ENCODE measurements around the gene TMX4. TPM values are rescaled to one million over a fixed set of nuclear protein-coding genes. Genes with fewer than 3 reads are reported as not detected.

TMX4 gene
- polyA plus RNA-seq, 1 donor (not counting 4 experiments of a cell fraction or from before 2014, with no cell fraction given) = 5.9 TPM

DNA sequence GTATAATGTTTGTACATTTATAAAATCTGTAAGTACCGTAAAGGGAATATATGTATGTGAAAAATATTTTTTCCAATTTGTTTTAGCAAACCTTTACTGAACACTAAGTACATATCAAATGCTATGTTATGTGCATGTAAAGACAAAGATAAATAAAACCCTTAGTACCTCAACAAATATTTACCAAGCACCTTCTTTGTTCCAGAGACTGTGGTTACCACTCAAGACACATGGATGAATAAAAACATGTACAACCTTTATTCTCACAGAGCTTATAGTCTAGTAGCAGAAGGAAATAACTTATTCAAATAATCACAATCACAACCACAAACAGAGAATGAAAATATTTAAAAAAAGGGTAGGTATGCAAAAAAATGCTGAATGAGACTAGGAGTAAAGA, 17.5 kb downstream of the TMX4 start:
- no peak overlapping the region for H3K27ac ChIP-seq (ENCODE audit: control insufficient read depth, insufficient read depth, low read length)
- TF ChIP-seq, protein P1, sequence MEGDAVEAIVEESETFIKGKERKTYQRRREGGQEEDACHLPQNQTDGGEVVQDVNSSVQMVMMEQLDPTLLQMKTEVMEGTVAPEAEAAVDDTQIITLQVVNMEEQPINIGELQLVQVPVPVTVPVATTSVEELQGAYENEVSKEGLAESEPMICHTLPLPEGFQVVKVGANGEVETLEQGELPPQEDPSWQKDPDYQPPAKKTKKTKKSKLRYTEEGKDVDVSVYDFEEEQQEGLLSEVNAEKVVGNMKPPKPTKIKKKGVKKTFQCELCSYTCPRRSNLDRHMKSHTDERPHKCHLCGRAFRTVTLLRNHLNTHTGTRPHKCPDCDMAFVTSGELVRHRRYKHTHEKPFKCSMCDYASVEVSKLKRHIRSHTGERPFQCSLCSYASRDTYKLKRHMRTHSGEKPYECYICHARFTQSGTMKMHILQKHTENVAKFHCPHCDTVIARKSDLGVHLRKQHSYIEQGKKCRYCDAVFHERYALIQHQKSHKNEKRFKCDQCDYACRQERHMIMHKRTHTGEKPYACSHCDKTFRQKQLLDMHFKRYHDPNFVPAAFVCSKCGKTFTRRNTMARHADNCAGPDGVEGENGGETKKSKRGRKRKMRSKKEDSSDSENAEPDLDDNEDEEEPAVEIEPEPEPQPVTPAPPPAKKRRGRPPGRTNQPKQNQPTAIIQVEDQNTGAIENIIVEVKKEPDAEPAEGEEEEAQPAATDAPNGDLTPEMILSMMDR (optimal IDR thresholded peaks at IDR 0.05 in 1 of 3, IDR thresholded peaks at IDR 0.05 in 1 of 3, conservative IDR thresholded peaks at IDR 0.05 in 1 of 3; ENCODE audit: extremely low read depth in 1 of 3, insufficient read depth in 2 of 3, low read length in 3 of 3) = no peak
- TF ChIP-seq EZH2 (IDR thresholded peaks at IDR 0.05; ENCODE audit: low read length) = no peak
- H3K4me2 ChIP-seq (ENCODE audit: control insufficient read depth, extremely low read depth, insufficient read depth, low read depth, low read length) = no peak overlapping the region
- no peak overlapping the region for H2AFZ ChIP-seq (ENCODE audit: control insufficient read depth, low read length)
- FAIRE-seq (no peak), DNase-seq (ENCODE audit: low read depth, low spot score) (no peak)
- no peaks in the 10 kb centered on the region for H3K9me3 ChIP-seq (ENCODE audit: control insufficient read depth, low read depth, low read length)
- no peaks in the 10 kb centered on the region for H3K4me1 ChIP-seq (ENCODE audit: control insufficient read depth, extremely low read depth, insufficient read depth, low read length)
- H3K9ac ChIP-seq (ENCODE audit: control insufficient read depth, extremely low read depth, insufficient read depth, low read length) = no peak overlapping the region
- no peaks in the 10 kb centered on the region for H3K27me3 ChIP-seq (ENCODE audit: control insufficient read depth, extremely low read depth, insufficient read depth, low read length)
- H3K9me1 ChIP-seq (ENCODE audit: control insufficient read depth, extremely low read depth, insufficient read depth, low read length) = no peaks in the 10 kb centered on the region
- no peaks in the 10 kb centered on the region for H3K79me2 ChIP-seq (ENCODE audit: control insufficient read depth, insufficient read depth, low read length)
- no peaks in the 10 kb centered on the region for H3K36me3 ChIP-seq (ENCODE audit: control insufficient read depth in 2 of 2, extremely low read depth in 1 of 2, insufficient read depth in 2 of 2, low read length in 2 of 2)
- no peaks in the 10 kb centered on the region for H4K20me1 ChIP-seq (ENCODE audit: control insufficient read depth, extremely low read depth, insufficient read depth, low read length)
- no peak overlapping the region for H3K4me3 ChIP-seq (ENCODE audit: control insufficient read depth in 2 of 3, extremely low read depth in 1 of 3, insufficient read depth in 2 of 3, low read depth in 1 of 3, low read length in 3 of 3)
- dilution Hi-C loops (cut with MboI; ENCODE audit: extremely low pct_ligation_motif_present, low sequenced_read_pairs) = no loop called here

DNA sequence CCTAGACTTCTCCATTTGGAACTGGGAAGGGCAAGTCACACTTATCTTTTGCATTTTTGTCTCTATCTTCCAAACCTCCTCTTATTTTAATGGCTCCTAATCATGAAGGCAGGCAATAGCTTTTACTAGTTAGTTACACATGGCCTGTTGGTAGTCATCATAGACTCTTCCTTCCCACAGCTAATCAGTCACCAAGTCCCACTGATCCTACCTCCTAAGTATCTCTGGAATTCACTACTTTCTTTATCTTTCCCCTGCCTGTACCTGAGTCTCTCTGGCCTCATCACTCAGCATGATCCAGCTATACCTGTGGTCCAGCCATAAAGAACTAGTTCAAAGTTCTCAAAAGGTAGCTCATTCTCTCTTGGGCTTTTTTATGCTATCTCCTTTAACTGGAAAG, 18.8 kb downstream of the TMX4 start:
- Histone ChIP-seq H3K9me3 (ENCODE audit: control insufficient read depth, low read depth, low read length) (no peaks in the 10 kb centered on the region), H4K20me1 (ENCODE audit: control insufficient read depth, extremely low read depth, insufficient read depth, low read length) (no peaks in the 10 kb centered on the region), H3K4me2 (ENCODE audit: control insufficient read depth, extremely low read depth, insufficient read depth, low read depth, low read length) (no peak overlapping the region), H3K79me2 (ENCODE audit: control insufficient read depth, insufficient read depth, low read length) (no peaks in the 10 kb centered on the region), H3K27me3 (ENCODE audit: control insufficient read depth, extremely low read depth, insufficient read depth, low read length) (no peaks in the 10 kb centered on the region), H3K36me3 (ENCODE audit: control insufficient read depth in 2 of 2, extremely low read depth in 1 of 2, insufficient read depth in 2 of 2, low read length in 2 of 2) (no peaks in the 10 kb centered on the region), H3K4me3 (ENCODE audit: control insufficient read depth in 2 of 3, extremely low read depth in 1 of 3, insufficient read depth in 2 of 3, low read depth in 1 of 3, low read length in 3 of 3) (no peak overlapping the region), H3K4me1 (ENCODE audit: control insufficient read depth, extremely low read depth, insufficient read depth, low read length) (no peaks in the 10 kb centered on the region), H3K9ac (ENCODE audit: control insufficient read depth, extremely low read depth, insufficient read depth, low read length) (no peak overlapping the region), H3K9me1 (ENCODE audit: control insufficient read depth, extremely low read depth, insufficient read depth, low read length) (no peaks in the 10 kb centered on the region), H3K27ac (ENCODE audit: control insufficient read depth, insufficient read depth, low read length) (no peak overlapping the region), H2AFZ (ENCODE audit: control insufficient read depth, low read length) (no peak overlapping the region)
- TF ChIP-seq EZH2 (IDR thresholded peaks at IDR 0.05; ENCODE audit: low read length) = no peak
- TF ChIP-seq, protein P1 (optimal IDR thresholded peaks at IDR 0.05 in 1 of 3, IDR thresholded peaks at IDR 0.05 in 1 of 3, conservative IDR thresholded peaks at IDR 0.05 in 1 of 3; ENCODE audit: extremely low read depth in 1 of 3, insufficient read depth in 2 of 3, low read length in 3 of 3) = no peak
- FAIRE-seq (no peak), DNase-seq (ENCODE audit: low read depth, low spot score) (no peak)
- dilution Hi-C loops (cut with MboI; ENCODE audit: extremely low pct_ligation_motif_present, low sequenced_read_pairs) = no loop called here

Measured in keratinocyte (primary cell).